ES-I3 (cell line): ENCODE measurements around the gene ECHS1.
"Not testable (repeated sequence)": the region's sequence is repeated elsewhere in the genome, so short reads cannot be mapped to it uniquely, and the experiment has no call there.

Experiments
- H3K36me3 ChIP-seq: 2 replicates; pipeline ENCODE4 v1.6.1; 2013; ENCODE audit warnings: mild to moderate bottlenecking, low read length, control low read depth, moderate library complexity; ENCODE audit not compliant: insufficient read depth
- H3K4me1 ChIP-seq: 2 replicates; pipeline ENCODE4 v1.6.1; 2013; ENCODE audit warnings: mild to moderate bottlenecking, control low read depth, low read length; ENCODE audit not compliant: insufficient read depth
- H3K9ac ChIP-seq: 2 replicates; pipeline ENCODE4 v1.6.1; 2013; ENCODE audit warnings: low read depth, mild to moderate bottlenecking, low read length, moderate library complexity
- H3K9me3 ChIP-seq: 2 replicates; pipeline ENCODE4 v1.6.1; 2013; ENCODE audit warnings: mild to moderate bottlenecking, low read length, moderate library complexity; ENCODE audit not compliant: control insufficient read depth, insufficient read depth

The ECHS1 gene

GRCh38 chr10:133391249-133391635 lies 18.1 kb upstream of the ECHS1 start:
- Histone ChIP-seq H3K4me1 (peaks cover 5% of the 10 kb centered on the region; the same call in 1 of the 2 replicates), H3K9me3 (no peaks in the 10 kb centered on the region), H3K36me3 (no peaks in the 10 kb centered on the region), H3K9ac (no peak overlapping the region)

DNA sequence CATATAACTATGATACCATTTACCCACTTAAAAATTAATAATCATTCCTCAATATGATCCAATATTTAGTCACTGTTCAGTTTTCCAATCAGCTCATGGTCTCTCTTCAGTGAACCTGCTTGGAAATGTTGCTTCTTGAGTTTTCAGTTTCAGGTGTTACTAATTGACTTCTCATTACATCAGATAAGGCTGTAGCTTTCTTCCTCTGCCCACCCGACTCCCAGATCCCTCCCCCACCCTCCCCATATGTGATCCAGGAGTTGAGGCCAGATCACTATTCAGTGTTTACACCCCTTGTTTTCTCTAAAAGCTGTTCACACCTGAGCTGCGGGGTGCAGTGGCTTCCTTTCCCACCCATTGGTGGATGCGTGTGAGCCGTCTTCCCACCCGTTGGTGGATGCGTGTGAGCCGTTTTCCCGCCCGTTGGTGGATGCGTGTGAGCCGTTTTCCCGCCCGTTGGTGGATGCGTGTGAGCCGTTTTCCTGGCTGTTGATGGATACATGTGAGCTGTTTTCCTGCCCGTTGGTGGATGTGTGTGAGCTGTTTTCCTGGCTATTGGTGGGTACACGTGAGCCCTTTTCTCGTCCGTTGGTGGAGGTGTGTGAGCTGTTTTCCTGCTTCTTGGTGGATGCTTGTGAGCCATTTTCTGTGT lies 17.6 kb upstream of the ECHS1 start:
- Histone ChIP-seq H3K9ac (no peak overlapping the region), H3K4me1 (peaks cover 5% of the 10 kb centered on the region; the same call in 1 of the 2 replicates), H3K36me3 (no peaks in the 10 kb centered on the region), H3K9me3 (no peaks in the 10 kb centered on the region)

DNA sequence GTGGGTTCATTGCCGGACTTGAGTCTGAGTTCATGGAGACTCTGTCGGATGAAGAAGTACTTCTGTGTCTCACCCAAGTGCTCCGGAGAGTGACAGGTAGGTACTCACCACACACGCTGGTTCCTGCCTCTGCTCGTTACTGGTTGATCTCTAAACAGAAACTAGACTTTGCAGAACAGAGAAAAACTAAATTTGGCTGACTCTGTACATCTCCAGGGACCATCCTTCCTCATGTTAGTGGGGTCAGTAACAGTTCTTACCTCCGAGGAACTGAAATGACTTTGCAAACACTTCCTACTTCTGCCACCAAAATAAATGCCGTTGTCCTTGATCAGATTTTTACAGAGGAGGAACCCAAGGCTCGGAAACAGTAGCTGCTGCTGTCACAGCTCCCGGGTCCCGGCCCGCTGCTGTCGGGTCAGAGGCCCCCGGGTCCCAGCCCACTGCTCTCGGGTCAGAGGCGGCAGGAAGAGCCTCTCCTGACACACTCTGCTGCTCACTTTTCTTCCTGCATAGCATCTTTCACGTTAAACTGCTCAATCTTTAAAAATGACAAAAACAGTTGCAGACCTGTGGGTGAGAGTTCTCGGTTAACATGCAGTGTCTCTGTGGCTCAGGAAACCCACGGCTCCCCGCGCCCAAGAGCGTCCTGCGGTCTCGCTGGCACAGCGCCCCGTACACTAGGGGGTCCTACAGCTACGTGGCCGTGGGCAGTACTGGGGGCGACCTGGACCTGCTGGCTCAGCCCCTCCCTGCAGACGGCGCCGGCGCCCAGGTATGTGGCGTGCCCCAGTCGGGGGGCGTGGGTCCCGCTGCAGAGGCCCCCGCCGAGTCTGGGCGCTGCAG lies 16.0 kb upstream of the ECHS1 start:
- no peaks in the 10 kb centered on the region for H3K9me3 ChIP-seq
- no peak overlapping the region for H3K9ac ChIP-seq
- H3K36me3 ChIP-seq = no peaks in the 10 kb centered on the region
- H3K4me1 ChIP-seq = peaks cover 5% of the 10 kb centered on the region; the same call in 1 of the 2 replicates

- Histone ChIP-seq H3K36me3 (no peaks in the 10 kb centered on the region), H3K4me1 (peaks cover 5% of the 10 kb centered on the region; the same call in 1 of the 2 replicates), H3K9me3 (no peaks in the 10 kb centered on the region), H3K9ac (no peak overlapping the region)
Observed at GRCh38 chr10:133388236-133388972, 15.2 kb upstream of the ECHS1 start.

GRCh38 chr10:133386951-133387350 lies 13.8 kb upstream of the ECHS1 start:
- not testable (repeated sequence) for H3K9me3 ChIP-seq, H3K9ac ChIP-seq, H3K4me1 ChIP-seq, H3K36me3 ChIP-seq

DNA sequence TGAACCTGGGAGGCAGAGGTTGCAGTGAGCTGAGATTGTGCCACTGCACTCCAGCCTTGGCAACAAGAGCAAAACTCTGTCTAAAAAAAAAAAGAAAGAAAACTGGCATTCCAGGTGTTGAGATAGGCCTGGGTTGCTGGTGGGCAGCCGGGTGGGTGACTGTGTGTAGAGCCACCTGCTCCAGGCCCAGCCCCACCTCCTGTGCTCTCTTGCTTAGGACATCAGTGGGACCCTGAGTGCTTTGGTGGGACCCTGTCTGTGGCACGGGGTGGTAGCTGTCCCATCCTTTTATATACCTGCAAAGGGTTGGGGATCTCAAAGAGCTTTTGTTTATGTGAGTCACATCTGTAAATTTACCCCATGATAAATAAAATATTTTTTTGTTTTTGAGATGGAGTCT lies 12.1 kb upstream of the ECHS1 start:
- Histone ChIP-seq H3K4me1 (peaks cover 2% of the 10 kb centered on the region; the same call in 1 of the 2 replicates), H3K9me3 (no peaks in the 10 kb centered on the region), H3K9ac (no peak overlapping the region), H3K36me3 (no peaks in the 10 kb centered on the region)

DNA sequence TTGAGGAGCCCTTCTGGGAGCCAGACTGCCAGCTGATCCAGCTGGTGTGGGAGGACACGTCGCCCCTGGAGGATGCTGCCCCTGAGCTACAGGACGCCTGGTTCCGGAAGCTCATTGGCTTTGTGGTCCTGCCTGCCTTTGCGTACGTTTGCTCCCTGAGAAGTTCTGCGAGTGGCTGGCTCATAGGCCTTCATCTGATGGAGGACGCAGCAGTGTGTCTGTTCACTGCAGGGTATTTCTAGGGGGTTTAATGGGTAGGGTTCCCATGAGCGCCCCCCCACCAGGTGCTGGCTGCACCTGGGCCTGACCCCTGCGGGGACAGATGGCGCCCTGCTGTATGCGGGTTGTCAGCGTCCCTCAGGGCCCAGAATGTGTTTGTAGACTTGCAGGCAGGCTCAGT lies 10.9 kb upstream of the ECHS1 start:
- Histone ChIP-seq H3K36me3 (no peaks in the 10 kb centered on the region), H3K9ac (no peak overlapping the region), H3K4me1 (no peaks in the 10 kb centered on the region), H3K9me3 (no peaks in the 10 kb centered on the region)

DNA sequence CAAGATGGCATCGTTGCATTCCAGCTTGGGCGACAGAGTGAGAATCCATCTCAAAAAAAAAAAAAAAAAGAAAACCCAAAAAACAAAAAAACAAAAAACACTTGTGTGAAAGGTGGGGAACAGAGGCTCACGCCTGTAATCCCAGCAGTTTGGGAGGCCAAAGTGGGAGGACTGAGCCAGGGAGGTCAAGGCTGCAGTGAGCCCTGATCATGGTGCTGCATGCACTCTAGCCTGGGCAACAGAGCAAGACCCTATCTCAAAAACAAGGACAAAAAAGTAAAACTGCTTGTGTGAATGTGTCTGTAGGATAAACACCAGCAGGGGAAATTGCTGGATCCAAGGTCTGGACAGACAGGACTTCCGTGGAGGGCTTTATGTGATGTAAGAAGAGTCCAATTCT lies 10.4 kb upstream of the ECHS1 start:
- H3K9ac ChIP-seq = no peak overlapping the region
- H3K4me1 ChIP-seq = no peaks in the 10 kb centered on the region
- no peaks in the 10 kb centered on the region for H3K9me3 ChIP-seq
- no peaks in the 10 kb centered on the region for H3K36me3 ChIP-seq

GRCh38 chr10:133381036-133381435 lies 7.9 kb upstream of the ECHS1 start:
- H3K4me1 ChIP-seq = no peaks in the 10 kb centered on the region; the same call in 1 of the 2 replicates
- H3K36me3 ChIP-seq = no peaks in the 10 kb centered on the region
- no peak overlapping the region for H3K9ac ChIP-seq
- no peaks in the 10 kb centered on the region for H3K9me3 ChIP-seq

DNA sequence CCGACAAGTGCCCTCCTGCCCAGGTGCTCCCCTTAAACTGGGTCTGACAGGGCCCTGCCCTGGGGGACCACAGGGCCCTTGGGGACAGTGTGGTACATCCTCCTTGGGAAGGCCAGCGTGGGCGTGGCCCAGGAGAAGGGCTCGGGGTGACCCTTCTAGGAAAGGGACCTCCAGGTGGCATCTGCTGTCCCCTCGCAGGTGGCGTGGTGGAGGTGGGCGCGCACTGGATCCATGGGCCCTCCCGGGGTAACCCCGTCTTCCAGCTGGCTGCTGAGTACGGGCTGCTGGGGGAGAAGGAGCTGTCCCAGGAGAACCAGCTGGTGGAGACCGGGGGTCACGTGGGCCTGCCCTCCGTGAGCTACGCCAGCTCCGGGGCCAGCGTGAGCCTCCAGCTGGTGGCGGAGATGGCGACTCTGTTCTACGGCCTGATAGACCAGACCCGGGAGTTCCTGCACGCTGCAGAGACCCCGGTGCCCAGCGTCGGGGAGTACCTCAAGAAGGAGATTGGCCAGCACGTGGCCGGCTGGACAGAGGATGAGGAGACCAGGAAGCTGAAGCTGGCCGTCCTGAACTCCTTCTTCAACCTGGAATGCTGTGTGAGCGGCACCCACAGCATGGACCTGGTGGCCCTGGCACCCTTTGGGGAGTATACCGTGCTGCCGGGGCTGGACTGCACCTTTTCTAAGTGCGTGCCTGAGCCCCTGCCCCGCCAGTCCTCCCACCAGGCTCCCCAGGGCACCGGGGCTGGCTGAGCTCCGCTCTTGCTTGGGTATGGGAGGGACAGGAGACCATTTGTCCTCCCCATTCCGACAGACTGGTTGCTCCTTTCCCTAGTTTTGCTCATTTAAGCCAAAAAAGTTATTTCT lies 6.9 kb upstream of the ECHS1 start:
- Histone ChIP-seq H3K9me3 (no peaks in the 10 kb centered on the region), H3K9ac (peak overlapping the region; percentile 72; the same call in 1 of the 2 replicates), H3K36me3 (no peaks in the 10 kb centered on the region), H3K4me1 (no peaks in the 10 kb centered on the region; the same call in 1 of the 2 replicates)

DNA sequence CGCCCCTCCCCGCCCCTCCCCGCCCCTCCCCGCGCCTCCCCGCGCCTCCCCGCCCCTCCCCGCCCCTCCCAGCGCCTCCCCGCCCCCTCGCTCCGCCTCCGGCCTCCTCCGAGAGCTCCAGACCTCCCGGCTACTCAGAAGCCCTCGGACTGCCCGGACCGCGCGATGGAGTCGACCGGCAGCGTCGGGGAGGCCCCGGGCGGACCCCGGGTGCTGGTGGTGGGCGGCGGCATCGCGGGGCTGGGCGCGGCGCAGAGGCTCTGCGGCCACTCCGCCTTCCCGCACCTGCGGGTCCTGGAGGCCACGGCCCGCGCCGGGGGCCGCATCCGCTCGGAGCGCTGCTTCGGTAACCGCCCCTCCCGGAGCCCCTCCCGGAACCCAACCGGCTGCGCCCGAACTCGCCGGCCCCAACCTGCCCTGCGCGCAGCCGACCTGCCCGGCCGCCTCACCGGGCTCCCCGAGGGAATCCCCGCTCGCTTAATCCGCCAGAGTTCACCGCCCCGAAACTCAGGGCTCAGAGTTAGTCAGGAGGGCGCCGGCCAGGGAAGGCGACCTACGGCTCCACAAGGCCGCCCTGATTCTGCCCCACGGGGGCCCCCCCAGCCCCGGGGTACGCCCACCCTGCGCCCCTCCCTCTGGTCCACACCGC lies 6.1 kb upstream of the ECHS1 start, which contains the start of gene PAOX:
PAOX (plus strand) TSS at position 111 of the 649 bp plus-strand sequence; CDS start at position 166, 55 bp downstream.
- Histone ChIP-seq H3K4me1 (no peaks in the 10 kb centered on the region; the same call in 1 of the 2 replicates), H3K36me3 (no peaks in the 10 kb centered on the region), H3K9me3 (no peaks in the 10 kb centered on the region), H3K9ac (peak within 1 kb of the TSS; percentile 86)

DNA sequence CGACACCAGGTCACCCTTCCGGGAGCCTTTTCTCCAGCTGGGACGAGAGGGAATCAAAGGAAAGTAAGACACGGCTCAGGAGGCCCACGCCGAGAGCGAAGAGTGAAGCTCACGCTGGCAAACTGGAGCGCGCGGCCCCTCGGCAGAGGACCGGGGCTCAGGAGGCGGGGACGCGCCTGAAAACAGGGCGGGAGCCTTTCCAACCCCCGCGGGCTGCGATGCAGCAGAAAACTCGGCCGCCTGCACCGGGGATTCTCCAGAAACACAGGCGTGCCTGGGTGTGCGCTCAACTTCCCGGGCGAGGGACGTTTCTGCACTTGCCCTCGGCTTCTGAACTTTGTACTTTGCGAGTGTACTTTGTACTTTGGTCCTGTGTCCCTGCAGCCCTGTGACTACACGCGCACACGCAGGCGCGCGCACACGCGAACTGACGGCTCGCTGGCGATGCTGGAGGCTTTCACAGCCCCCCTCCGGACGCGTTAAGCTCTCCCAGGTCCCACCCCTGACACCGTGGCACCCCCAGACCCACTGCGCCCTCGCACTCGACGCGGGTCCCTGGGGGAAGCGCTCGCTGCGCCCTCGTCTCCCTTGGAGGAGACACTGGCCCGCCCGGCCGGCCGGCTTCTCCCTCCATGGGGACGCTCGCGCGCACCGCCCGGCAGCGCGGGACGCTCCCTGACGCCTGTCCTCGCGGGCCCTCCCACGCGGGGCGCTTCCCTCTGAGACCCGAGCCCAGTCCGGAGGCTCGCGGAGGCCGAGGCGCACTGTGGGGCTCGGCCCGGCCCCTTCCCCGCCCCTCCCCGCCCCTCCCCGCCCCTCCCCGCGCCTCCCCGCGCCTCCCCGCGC lies 5.3 kb upstream of the ECHS1 start:
- no peaks in the 10 kb centered on the region for H3K36me3 ChIP-seq
- H3K4me1 ChIP-seq = no peaks in the 10 kb centered on the region; the same call in 1 of the 2 replicates
- H3K9me3 ChIP-seq = no peaks in the 10 kb centered on the region
- peak overlapping the region; percentile 86 for H3K9ac ChIP-seq
